Mucosa of stomach (tissue), 1 donor: ENCODE data around the gene P2RY8.
"Not testable (repeated sequence)": the region's sequence is repeated elsewhere in the genome, so short reads cannot be mapped to it uniquely, and the experiment has no call there.

Source experiments
- H3K27me3 ChIP-seq: one replicate; pipeline ENCODE4 v1.7.0; 2013; ENCODE audit warnings: mild to moderate bottlenecking, low read length; ENCODE audit not compliant: control insufficient read depth, insufficient read depth
- H3K36me3 ChIP-seq: one replicate; pipeline ENCODE4 v1.7.0; 2013; ENCODE audit warnings: low read length; ENCODE audit not compliant: control insufficient read depth, insufficient read depth
- H3K4me1 ChIP-seq: one replicate; pipeline ENCODE4 v1.7.0; 2013; ENCODE audit warnings: mild to moderate bottlenecking, low read length; ENCODE audit not compliant: control insufficient read depth, insufficient read depth
- H3K4me3 ChIP-seq: one replicate; pipeline ENCODE4 v1.7.0; 2013; ENCODE audit warnings: low read length
- H3K9ac ChIP-seq: one replicate; pipeline ENCODE4 v1.7.0; 2013; ENCODE audit warnings: mild to moderate bottlenecking, low read length, moderate library complexity
- H3K9me3 ChIP-seq: one replicate; pipeline ENCODE4 v1.7.0; 2013; ENCODE audit warnings: mild to moderate bottlenecking, low read length, moderate library complexity; ENCODE audit not compliant: control insufficient read depth
- donor health status: Pancreatic carcinoma.

The P2RY8 gene

DNA sequence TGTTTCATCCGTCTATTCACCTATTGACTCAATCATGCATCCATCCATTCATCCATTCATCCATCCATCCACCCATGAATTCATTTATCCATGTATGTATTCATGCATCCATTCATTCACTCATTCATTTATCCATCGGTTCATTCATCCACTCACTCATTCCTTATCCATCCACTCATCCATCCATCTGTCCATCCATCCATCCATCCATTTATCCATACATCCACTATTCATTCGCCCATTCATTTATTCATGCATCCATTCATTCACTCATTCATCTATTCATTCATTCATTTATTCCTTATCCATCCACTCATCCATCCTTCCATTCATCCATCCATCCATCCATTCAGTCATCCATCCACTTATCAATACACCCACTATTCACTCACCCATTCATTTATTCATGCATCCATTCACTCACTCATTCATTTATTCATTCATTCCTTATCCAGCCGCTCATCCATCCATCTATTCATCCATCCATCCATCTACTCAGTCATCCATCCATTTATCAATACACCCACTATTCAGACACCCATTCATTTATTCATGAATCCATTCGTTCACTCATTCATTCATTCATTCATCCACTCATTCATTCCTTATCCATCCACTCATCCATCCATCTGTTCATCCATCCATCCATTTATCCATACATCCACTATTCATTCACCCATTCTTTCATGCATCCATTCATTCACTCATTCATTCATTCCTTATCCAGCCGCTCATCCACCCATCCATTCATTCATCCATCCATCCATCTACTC lies 11.2 kb downstream of the P2RY8 start:
- Histone ChIP-seq H3K9ac (no peak overlapping the region), H3K36me3 (no peaks in the 10 kb centered on the region), H3K9me3 (no peaks in the 10 kb centered on the region), H3K4me3 (no peak overlapping the region), H3K27me3 (no peaks in the 10 kb centered on the region), H3K4me1 (no peaks in the 10 kb centered on the region)

DNA sequence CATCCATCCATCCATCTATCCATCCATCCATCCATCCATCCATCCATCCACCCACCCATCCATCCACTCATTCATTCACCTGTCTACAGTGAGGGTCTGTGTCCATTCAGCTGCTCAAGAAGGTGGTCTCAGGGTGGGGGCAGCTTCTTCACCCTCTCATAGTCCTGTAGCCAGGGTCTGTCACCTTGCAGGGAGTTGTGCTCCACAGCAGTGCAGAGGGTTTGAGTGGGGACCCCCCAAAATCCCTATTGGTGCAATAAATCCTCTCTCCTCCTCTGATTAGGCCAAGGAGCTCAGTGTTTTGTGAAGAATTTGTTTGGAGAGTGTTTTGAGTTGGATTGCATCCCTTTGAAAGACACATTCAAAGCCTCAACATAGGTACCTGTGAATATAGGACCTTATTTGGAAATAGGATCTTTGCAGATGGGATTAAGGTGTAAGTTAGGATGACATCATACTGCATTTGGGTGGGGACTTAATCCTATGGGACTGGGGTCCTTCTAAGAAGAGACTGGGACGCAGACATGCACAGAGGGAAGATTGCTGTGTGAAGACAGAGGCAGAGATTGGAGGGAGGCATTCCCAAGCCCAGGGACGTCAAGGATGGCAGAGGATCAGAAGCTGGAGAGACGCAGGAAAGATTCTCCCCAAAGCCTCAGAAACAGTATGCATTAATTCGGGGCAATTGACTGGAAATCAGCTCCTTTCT lies 12.0 kb downstream of the P2RY8 start:
- no peak overlapping the region for H3K9ac ChIP-seq

DNA sequence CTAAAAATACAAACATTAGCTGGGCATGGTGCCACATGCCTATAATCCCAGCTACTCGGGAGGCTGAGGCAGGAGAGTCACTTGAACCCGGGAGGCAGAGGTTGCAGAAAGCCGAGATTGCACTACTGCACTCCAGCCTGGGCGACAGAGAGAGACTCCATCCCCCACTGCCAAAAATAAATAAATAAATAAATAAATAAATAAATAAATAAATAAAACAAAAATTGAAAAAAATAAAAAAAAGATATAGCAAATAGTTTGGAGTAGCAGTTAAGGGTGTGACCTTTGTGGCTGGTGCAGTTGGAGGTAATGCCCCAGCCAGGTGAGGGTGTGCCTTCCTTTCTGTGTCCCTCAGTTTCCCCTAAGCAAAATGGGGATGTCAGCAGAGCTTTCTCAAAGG lies 14.1 kb downstream of the P2RY8 start:
- not testable (repeated sequence) for H3K4me1 ChIP-seq, H3K36me3 ChIP-seq, H3K9me3 ChIP-seq, H3K9ac ChIP-seq, H3K27me3 ChIP-seq, H3K4me3 ChIP-seq

More for the DNA sequence above, 12.0 kb downstream of the P2RY8 start:
- H3K9me3 ChIP-seq, result no peaks in the 10 kb centered on the region
- H3K36me3 ChIP-seq, result no peaks in the 10 kb centered on the region
- no peaks in the 10 kb centered on the region for H3K4me1 ChIP-seq
- H3K4me3 ChIP-seq, result no peak overlapping the region
- H3K27me3 ChIP-seq, result no peaks in the 10 kb centered on the region

DNA sequence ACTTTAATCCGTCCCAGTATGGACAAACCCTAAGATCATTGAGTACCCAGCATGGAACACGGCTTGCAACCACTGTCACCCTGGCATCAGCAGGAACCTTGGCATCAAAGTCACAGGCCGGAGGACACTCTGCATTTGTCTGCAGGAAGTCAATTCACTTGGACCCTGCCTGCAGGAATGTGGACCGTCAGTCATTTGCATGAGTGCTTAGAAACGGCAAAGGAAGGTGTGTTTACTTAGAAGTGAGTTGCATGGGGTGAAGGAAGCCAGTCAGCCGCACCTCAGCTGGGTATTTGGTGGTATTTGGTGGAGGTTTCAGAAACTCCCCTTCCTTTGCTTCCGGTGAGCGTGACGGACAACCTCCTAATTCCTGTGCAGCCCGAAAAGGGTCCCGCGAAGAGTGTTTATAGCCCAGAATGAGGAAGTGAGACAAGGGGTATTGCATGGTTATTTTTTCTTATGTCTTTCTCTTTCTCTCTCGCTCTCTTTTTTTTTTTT lies 15.5 kb downstream of the P2RY8 start:
- Histone ChIP-seq H3K4me1 (no peaks in the 10 kb centered on the region), H3K4me3 (no peak overlapping the region), H3K36me3 (no peaks in the 10 kb centered on the region), H3K9me3 (no peaks in the 10 kb centered on the region), H3K27me3 (no peaks in the 10 kb centered on the region), H3K9ac (no peak overlapping the region)

DNA sequence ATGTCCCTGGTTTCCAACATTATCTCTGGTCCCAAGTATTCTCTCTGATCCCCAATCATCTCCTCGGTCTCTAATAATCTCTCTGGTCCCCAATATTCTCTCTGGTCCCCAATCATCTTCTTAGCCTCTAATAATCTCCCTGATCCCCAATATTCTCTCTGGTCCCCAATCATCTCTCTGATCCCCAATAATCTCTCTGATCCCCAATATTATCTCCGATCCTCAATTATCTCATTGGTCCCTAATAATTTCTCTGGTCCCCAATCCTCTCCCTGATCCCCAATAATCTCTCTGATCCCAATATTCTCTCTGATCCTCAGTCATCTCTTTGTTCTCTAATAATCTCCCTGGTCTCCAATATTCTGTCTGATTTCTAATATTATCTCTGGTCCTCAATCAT lies 16.6 kb downstream of the P2RY8 start:
- Histone ChIP-seq H3K9me3 (no peaks in the 10 kb centered on the region), H3K4me3 (no peak overlapping the region), H3K27me3 (no peaks in the 10 kb centered on the region), H3K36me3 (no peaks in the 10 kb centered on the region), H3K4me1 (no peaks in the 10 kb centered on the region), H3K9ac (no peak overlapping the region)

DNA sequence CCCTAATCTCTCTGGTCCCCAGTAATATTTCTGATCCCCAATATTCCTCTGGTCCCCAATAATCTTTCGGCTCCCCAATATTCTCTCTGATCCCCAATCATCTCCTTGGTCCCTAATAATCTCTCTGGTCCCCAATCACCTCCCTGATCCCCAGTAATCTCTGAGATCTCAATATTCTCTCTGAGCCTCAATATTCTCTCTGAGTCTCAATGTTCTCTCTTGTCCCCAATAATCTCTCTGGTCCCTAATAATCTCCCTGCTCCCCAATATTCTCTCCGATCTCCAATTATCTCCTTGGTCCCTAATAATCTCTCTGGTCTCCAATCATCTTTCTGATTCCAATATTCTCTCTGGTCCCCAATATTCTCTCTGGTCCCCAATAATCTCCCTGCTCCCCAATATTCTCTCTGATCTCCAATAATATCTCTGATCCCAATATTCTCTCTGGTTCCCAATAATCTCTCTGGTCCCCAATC lies 17.9 kb downstream of the P2RY8 start:
- no peaks in the 10 kb centered on the region for H3K27me3 ChIP-seq
- no peaks in the 10 kb centered on the region for H3K36me3 ChIP-seq
- no peaks in the 10 kb centered on the region for H3K9me3 ChIP-seq
- H3K9ac ChIP-seq, result no peak overlapping the region
- H3K4me3 ChIP-seq, result no peak overlapping the region
- H3K4me1 ChIP-seq, result no peaks in the 10 kb centered on the region

DNA sequence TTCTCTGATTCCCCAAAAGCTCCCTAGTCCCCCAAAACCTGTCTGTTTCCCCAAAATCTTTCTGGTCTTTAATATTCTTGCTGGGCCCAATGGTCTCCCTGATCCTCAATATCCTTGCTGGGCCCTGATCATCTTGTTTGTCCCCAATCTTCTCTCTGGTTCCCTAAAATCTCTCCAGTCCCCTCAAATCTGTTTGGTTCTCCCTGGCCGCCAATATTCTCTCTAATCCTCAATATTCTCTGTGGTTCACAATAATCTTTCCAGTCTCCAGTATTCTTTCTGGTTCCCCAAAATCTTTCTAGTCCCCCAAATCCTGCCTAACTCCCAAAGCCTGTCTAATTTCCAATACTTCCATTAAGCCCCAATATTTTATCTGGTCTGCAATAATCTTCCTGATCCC lies 18.5 kb downstream of the P2RY8 start:
- H3K27me3 ChIP-seq, result no peaks in the 10 kb centered on the region

DNA sequence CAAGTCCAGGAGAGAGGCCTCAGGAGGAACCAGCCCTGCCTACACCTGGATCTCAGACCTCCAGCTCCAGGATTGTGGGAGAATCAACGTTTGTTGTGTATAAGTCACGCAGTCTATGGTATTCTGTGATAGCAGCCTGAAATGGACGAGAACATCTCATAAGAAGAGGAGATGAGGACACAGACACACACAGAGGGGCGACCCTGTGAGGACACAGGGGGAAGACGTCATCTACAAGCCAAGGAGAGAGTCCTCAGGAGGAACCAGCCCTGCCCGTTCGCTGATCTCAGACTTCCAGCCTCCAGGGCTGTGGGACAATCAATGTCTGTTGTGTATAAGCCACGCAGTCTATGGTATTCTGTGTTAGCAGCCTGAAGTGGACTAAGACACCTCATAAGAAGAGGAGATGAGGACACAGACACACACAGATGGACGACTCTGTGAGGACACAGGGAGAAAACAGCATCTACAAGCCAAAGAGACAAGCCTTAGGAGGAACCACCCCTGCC lies 20.3 kb downstream of the P2RY8 start:
- H3K9me3 ChIP-seq, result no peaks in the 10 kb centered on the region
- H3K4me1 ChIP-seq, result no peaks in the 10 kb centered on the region
- no peaks in the 10 kb centered on the region for H3K27me3 ChIP-seq
- H3K36me3 ChIP-seq, result no peaks in the 10 kb centered on the region
- no peak overlapping the region for H3K4me3 ChIP-seq
- H3K9ac ChIP-seq, result no peak overlapping the region

More for the DNA sequence above, 18.5 kb downstream of the P2RY8 start:
- no peaks in the 10 kb centered on the region for H3K36me3 ChIP-seq
- no peaks in the 10 kb centered on the region for H3K4me1 ChIP-seq
- no peak overlapping the region for H3K9ac ChIP-seq
- H3K4me3 ChIP-seq, result no peak overlapping the region
- H3K9me3 ChIP-seq, result no peaks in the 10 kb centered on the region

DNA sequence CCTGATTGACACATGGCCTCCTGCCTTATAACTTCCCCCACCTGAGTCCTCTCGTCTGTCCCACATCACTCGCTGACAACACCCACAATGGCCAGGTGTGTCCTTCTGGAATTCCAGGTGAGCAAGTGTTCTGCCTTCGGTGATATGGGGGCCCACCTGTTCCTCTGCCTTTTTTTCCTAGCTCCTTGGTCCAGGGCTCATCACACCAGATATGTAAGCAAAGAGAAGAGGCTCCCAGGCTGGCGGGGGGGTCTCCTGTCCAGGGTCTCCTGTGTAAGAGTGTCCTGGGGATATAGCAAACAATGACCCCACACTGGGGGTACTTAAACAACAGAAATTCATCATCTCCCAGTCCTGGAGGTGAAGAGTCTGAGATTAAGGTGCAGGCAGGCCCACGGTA lies 25.2 kb downstream of the P2RY8 start:
- H3K4me3 ChIP-seq, result no peak overlapping the region
- H3K9me3 ChIP-seq, result no peaks in the 10 kb centered on the region
- no peaks in the 10 kb centered on the region for H3K36me3 ChIP-seq
- no peak overlapping the region for H3K9ac ChIP-seq
- H3K4me1 ChIP-seq, result no peaks in the 10 kb centered on the region
- no peaks in the 10 kb centered on the region for H3K27me3 ChIP-seq

DNA sequence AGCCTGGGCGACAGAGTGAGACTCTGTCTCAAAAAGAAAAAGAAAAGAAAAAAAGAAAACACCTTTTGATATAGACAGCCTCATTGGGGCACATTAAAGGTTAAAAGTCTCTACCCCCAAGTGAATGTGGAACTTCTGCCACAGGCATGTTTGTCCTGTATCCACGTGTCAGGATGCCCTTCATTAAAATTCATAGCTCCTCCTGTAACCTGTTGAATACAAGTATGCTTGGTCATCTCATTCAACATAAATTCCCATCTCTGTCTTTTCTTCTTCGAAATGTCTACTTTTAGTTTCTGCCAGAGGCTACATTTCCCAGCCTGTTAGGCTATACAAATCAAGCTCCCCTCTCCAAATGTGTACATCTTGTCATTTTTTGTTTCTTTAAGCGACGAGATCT lies 25.8 kb downstream of the P2RY8 start:
- no peaks in the 10 kb centered on the region for H3K36me3 ChIP-seq
- H3K4me1 ChIP-seq, result no peaks in the 10 kb centered on the region
- H3K27me3 ChIP-seq, result no peaks in the 10 kb centered on the region
- H3K9me3 ChIP-seq, result no peaks in the 10 kb centered on the region
- H3K4me3 ChIP-seq, result no peak overlapping the region
- H3K9ac ChIP-seq, result no peak overlapping the region

DNA sequence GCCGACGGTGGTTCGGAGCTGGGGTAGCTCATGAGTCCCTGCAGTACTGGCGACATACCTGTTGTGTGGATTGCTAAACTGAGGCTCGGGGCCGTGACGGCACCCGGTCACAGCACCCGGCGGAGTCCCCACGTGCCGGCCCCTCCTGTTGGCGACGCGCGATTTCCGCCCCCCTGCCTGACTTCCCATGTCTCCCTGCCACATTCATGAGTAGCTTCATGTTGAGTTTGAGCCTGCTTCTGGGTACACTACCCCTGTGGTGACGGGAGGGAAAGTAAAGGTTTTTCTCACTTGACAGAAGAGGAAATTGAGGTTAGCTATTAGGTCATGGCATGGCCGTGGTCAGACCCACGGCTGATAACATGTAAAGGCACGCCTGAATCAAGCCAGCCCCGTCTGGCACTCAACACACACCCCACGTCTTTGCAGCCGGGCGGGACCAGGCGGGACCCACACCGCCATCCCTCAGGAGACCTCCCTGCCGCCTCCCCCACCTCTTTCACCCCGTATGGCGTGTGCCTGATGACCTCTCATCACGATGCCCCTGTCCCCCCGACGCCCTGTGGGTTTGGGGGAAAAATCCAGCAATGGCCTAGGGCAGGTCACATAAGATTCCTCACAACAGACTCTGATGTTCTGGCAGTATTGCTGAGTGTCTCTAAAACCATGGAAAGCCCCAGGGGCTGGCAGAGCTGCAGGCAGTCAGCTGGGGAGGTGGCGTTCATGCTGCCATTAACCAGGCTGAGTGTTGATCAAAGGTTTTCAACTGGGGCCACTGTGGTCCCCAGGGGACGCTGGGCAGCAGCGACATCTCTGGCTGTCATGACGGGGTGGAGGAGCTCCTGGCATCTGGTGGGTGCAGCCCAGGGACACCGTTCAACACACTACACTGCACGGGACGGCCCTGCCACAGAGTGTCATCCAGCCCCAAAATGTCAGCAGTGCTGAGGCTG lies 29.2 kb downstream of the P2RY8 start:
- Histone ChIP-seq H3K36me3 (no peaks in the 10 kb centered on the region), H3K9ac (no peak overlapping the region), H3K27me3 (no peaks in the 10 kb centered on the region), H3K9me3 (no peaks in the 10 kb centered on the region), H3K4me3 (no peak overlapping the region), H3K4me1 (no peaks in the 10 kb centered on the region)
